Neuronal stem cell (in vitro differentiated cells): ENCODE results near the gene KLHDC4.

Experiments
- DNase-seq: peaks from one replicate; pipeline ENCODE4 v3.0.0-alpha.2; 2013; ENCODE audit warnings: low spot score
- H2AFZ ChIP-seq: one replicate; pipeline ENCODE4 v1.6.1; 2013; ENCODE audit warnings: mild to moderate bottlenecking, low read length, inconsistent platforms
- H2AK5ac ChIP-seq: 2 replicates; pipeline ENCODE4 v1.6.1; 2013; ENCODE audit warnings: low read depth, mild to moderate bottlenecking, inconsistent platforms, low read length, moderate library complexity, mixed read lengths
- H2BK120ac ChIP-seq: 2 replicates; pipeline ENCODE4 v1.6.1; 2013; ENCODE audit warnings: low read depth, mild to moderate bottlenecking, inconsistent platforms, low read length, moderate library complexity, mixed read lengths
- H2BK12ac ChIP-seq: one replicate; pipeline ENCODE4 v1.6.1; 2013; ENCODE audit warnings: low read length, inconsistent platforms
- H2BK15ac ChIP-seq: 2 replicates; pipeline ENCODE4 v1.6.1; 2013; ENCODE audit warnings: mild to moderate bottlenecking, low read length, inconsistent platforms, mixed read lengths
- H2BK5ac ChIP-seq: one replicate; pipeline ENCODE4 v1.6.1; 2013; ENCODE audit warnings: inconsistent platforms, mild to moderate bottlenecking, low read length, moderate library complexity
- H3K14ac ChIP-seq: one replicate; pipeline ENCODE4 v1.6.1; 2013; ENCODE audit warnings: low read length, inconsistent platforms
- H3K18ac ChIP-seq: 2 replicates; pipeline ENCODE4 v1.6.1; 2013; ENCODE audit warnings: low read length, inconsistent platforms
- H3K23ac ChIP-seq: 2 replicates; pipeline ENCODE4 v1.6.1; 2013; ENCODE audit warnings: low read depth, mild to moderate bottlenecking, mixed read lengths, low read length, inconsistent platforms; ENCODE audit not compliant: poor library complexity
- H3K27ac ChIP-seq: replicated peaks from 3 replicates; pipeline ENCODE4 v1.5.1; 2013; ENCODE audit warnings: low read length, inconsistent platforms
- H3K27me3 ChIP-seq, 3 experiments: 2 replicates each; pipeline ENCODE4 v1.6.1; 2013; ENCODE audit warnings: low read length in 3 of 3, mild to moderate bottlenecking in 2 of 3, inconsistent platforms in 1 of 3, low read depth in 1 of 3, mixed read lengths in 1 of 3, moderate library complexity in 1 of 3; ENCODE audit not compliant: control insufficient read depth in 3 of 3, insufficient read depth in 3 of 3
- H3K36me3 ChIP-seq, 2 donors: replicated peaks in 1 of 2; 2 replicates each; pipeline ENCODE4 v1.6.1; 2013; ENCODE audit warnings: low read length in 2 of 2; ENCODE audit not compliant: control insufficient read depth in 2 of 2, insufficient read depth in 2 of 2
- H3K4ac ChIP-seq: 2 replicates; pipeline ENCODE4 v1.6.1; 2013; ENCODE audit warnings: inconsistent platforms, mild to moderate bottlenecking, low read length, moderate library complexity
- H3K4me1 ChIP-seq, 2 donors: 1 replicate in 1 of 2; 2 replicates in 1 of 2; pipeline ENCODE4 v1.6.1; 2013; ENCODE audit warnings: low read length in 2 of 2, low read depth in 1 of 2; ENCODE audit not compliant: control insufficient read depth in 2 of 2, insufficient read depth in 1 of 2
- H3K4me2 ChIP-seq: one replicate; pipeline ENCODE4 v1.6.1; 2013; ENCODE audit warnings: mild to moderate bottlenecking, low read length, inconsistent platforms; ENCODE audit not compliant: insufficient read depth, poor library complexity, severe bottlenecking
- H3K4me3 ChIP-seq, 2 donors: 2 replicates each; pipeline ENCODE4 v1.5.1; 2013; ENCODE audit warnings: low read length in 2 of 2, mild to moderate bottlenecking in 2 of 2, inconsistent platforms in 1 of 2, moderate library complexity in 1 of 2
- H3K79me1 ChIP-seq: one replicate; pipeline ENCODE4 v1.6.1; 2013; ENCODE audit warnings: low read depth, mild to moderate bottlenecking, inconsistent platforms, low read length, moderate library complexity
- H3K9ac ChIP-seq: one replicate; pipeline ENCODE4 v1.6.1; 2013; ENCODE audit warnings: mild to moderate bottlenecking, low read depth, low read length, inconsistent platforms; ENCODE audit not compliant: poor library complexity
- H3K9me3 ChIP-seq, 2 donors: replicated peaks in 1 of 2; 2 replicates each; pipeline versions ENCODE3 to v1.6.1; 2013; ENCODE audit warnings: low read length in 2 of 2, mild to moderate bottlenecking in 2 of 2, inconsistent platforms in 1 of 2, low read depth in 1 of 2, mixed read lengths in 1 of 2, moderate library complexity in 1 of 2; ENCODE audit not compliant: control insufficient read depth in 2 of 2, insufficient read depth in 1 of 2
- H4K8ac ChIP-seq: one replicate; pipeline ENCODE4 v1.6.1; 2013; ENCODE audit warnings: low read depth, mild to moderate bottlenecking, inconsistent platforms, low read length, moderate library complexity
- H4K91ac ChIP-seq: one replicate; pipeline ENCODE4 v1.6.1; 2013; ENCODE audit warnings: low read length, low read depth, mild to moderate bottlenecking, inconsistent platforms; ENCODE audit not compliant: poor library complexity
- WGBS, 2 donors: extraction: QIAGEN DNeasy Blood & Tissue Kit; methylation state at CpG; one replicate each; pipeline ENCODE4 v1.1.7; 2013; ENCODE audit warnings: missing lambda C conversion rate in 2 of 2, mixed read lengths in 1 of 2; ENCODE audit not compliant: insufficient read length in 2 of 2, insufficient replicate concordance in 1 of 2; ENCODE audit errors: extremely low coverage in 2 of 2; 5-methylcytosine and 5-hydroxymethylcytosine counted together

KLHDC4 gene

GRCh38 chr16:87707714-87708580, 57.8 kb downstream of the KLHDC4 start:
- H3K18ac ChIP-seq, result no peak overlapping the region
- no peak overlapping the region for H4K91ac ChIP-seq
- no peak overlapping the region for H2AFZ ChIP-seq
- no peak overlapping the region for H2BK120ac ChIP-seq
- peaks cover 16 to 81% of the 10 kb centered on the region in 2 donors for H3K36me3 ChIP-seq
- no peak overlapping the region for H4K8ac ChIP-seq
- no peak overlapping the region for H2BK5ac ChIP-seq
- no peak overlapping the region for H3K23ac ChIP-seq
- no peak overlapping the region for H3K14ac ChIP-seq
- peaks cover 9% of the 10 kb centered on the region for H3K79me1 ChIP-seq
- no peak overlapping the region for H3K4me3 ChIP-seq
- no peak for DNase-seq
- H3K9ac ChIP-seq, result no peak overlapping the region
- no peaks in the 10 kb centered on the region for H3K27me3 ChIP-seq
- no peak overlapping the region for H3K4ac ChIP-seq
- no CpG with 5 or more reads among the region's 45 CpGs for WGBS, 2 donors
- H3K4me1 ChIP-seq, result peaks cover 6 to 16% of the 10 kb centered on the region in 2 donors
- no peak overlapping the region for H2AK5ac ChIP-seq
- H3K9me3 ChIP-seq, result no peaks in the 10 kb centered on the region
- H2BK15ac ChIP-seq, result no peak overlapping the region
- H2BK12ac ChIP-seq, result no peak overlapping the region
- H3K27ac ChIP-seq, result no peak overlapping the region
- H3K4me2 ChIP-seq, result no peak overlapping the region

GRCh38 chr16:87707097-87707496, 58.7 kb downstream of the KLHDC4 start:
- peak overlapping the region; percentile 33 for H3K27ac ChIP-seq
- peak overlapping the region; percentile 38 for H3K18ac ChIP-seq
- no peak overlapping the region for H2BK12ac ChIP-seq
- no peak overlapping the region for H3K14ac ChIP-seq
- no peak overlapping the region for H3K9ac ChIP-seq
- no peak overlapping the region for H3K4ac ChIP-seq
- H2AK5ac ChIP-seq, result peak overlapping the region; percentile 28
- no peak overlapping the region for H3K4me3 ChIP-seq
- no peaks in the 10 kb centered on the region for H3K9me3 ChIP-seq
- H3K36me3 ChIP-seq, result peaks cover 12 to 81% of the 10 kb centered on the region in 2 donors
- H2AFZ ChIP-seq, result no peak overlapping the region
- no peak overlapping the region for H4K8ac ChIP-seq
- peaks cover 10% of the 10 kb centered on the region for H3K79me1 ChIP-seq
- H2BK120ac ChIP-seq, result no peak overlapping the region
- H3K27me3 ChIP-seq, result no peaks in the 10 kb centered on the region
- H3K4me1 ChIP-seq, result peaks cover 6 to 16% of the 10 kb centered on the region in 2 donors
- no peak overlapping the region for H2BK15ac ChIP-seq
- H3K23ac ChIP-seq, result peak overlapping the region; percentile 73
- no CpG with 5 or more reads among the region's 17 CpGs for whole genome bisulfite sequencing, 2 donors
- H4K91ac ChIP-seq, result no peak overlapping the region
- no peak overlapping the region for H3K4me2 ChIP-seq
- no peak overlapping the region for H2BK5ac ChIP-seq
- no peak for DNase-seq

GRCh38 chr16:87706278-87707000, 59.3 kb downstream of the KLHDC4 start:
- Histone ChIP-seq H3K4me3 (no peak overlapping the region), H4K8ac (no peak overlapping the region), H3K4me2 (peak overlapping the region; percentile 11), H2BK5ac (no peak overlapping the region), H2BK12ac (no peak overlapping the region), H3K9me3 (no peaks in the 10 kb centered on the region), H3K18ac (peak overlapping the region; percentile 31), H3K4ac (no peak overlapping the region), H2BK120ac (no peak overlapping the region), H2AK5ac (peak overlapping the region; percentile 37), H3K27me3 (no peaks in the 10 kb centered on the region), H3K79me1 (peaks cover 14% of the 10 kb centered on the region), H4K91ac (no peak overlapping the region), H2BK15ac (no peak overlapping the region), H3K4me1 (peaks cover 6 to 16% of the 10 kb centered on the region in 2 donors), H3K36me3 (peaks cover 17 to 84% of the 10 kb centered on the region in 2 donors), H3K9ac (no peak overlapping the region), H3K14ac (peak overlapping the region; percentile 27), H3K27ac (peak overlapping the region; percentile 43), H3K23ac (peak overlapping the region; percentile 47), H2AFZ (no peak overlapping the region)
- DNase-seq, result no peak
- WGBS, 2 donors, result no CpG with 5 or more reads among the region's 28 CpGs

GRCh38 chr16:87705771-87706277, 60.0 kb downstream of the KLHDC4 start:
- no CpG with 5 or more reads among the region's 31 CpGs for WGBS, 2 donors
- DNase-seq, result no peak
- H3K36me3 ChIP-seq, result peaks cover 22 to 84% of the 10 kb centered on the region in 2 donors

More at GRCh38 chr16:87705771-87706277, 60.0 kb downstream of the KLHDC4 start:
- H2BK15ac ChIP-seq, result no peak overlapping the region
- peak overlapping the region; percentile 69 for H3K27ac ChIP-seq
- H2BK5ac ChIP-seq, result peak overlapping the region; percentile 39
- H3K14ac ChIP-seq, result peak overlapping the region; percentile 90
- H2AK5ac ChIP-seq, result peak overlapping the region; percentile 83
- H4K91ac ChIP-seq, result no peak overlapping the region
- H3K79me1 ChIP-seq, result peaks cover 14% of the 10 kb centered on the region
- H3K9me3 ChIP-seq, result no peaks in the 10 kb centered on the region
- H3K4me2 ChIP-seq, result no peak overlapping the region
- H4K8ac ChIP-seq, result peak overlapping the region; percentile 48
- H3K4me1 ChIP-seq, result peaks cover 6 to 16% of the 10 kb centered on the region in 2 donors
- H3K27me3 ChIP-seq, result no peaks in the 10 kb centered on the region
- peak overlapping the region; percentile 78 for H3K9ac ChIP-seq
- no peak overlapping the region for H2BK120ac ChIP-seq
- peak overlapping the region; percentile 75 for H2BK12ac ChIP-seq
- no peak overlapping the region for H3K23ac ChIP-seq
- peak overlapping the region; percentile 94 for H3K18ac ChIP-seq
- H3K4me3 ChIP-seq, result no peak overlapping the region
- no peak overlapping the region for H2AFZ ChIP-seq
- H3K4ac ChIP-seq, result no peak overlapping the region
